Measurements from ENCODE around the gene MS4A6E.

MS4A6E gene

GRCh38 chr11:60347084-60347797, 20.2 kb downstream of the MS4A6E start:
- no peak for DNase-seq (ENCODE audit: low read depth)
- no peak for TF ChIP-seq CTCF (conservative IDR thresholded peaks at IDR 0.05; ENCODE audit: low read depth, low read length)
- no peak overlapping the region for H3K4me3 ChIP-seq (ENCODE audit: low read length)

DNA sequence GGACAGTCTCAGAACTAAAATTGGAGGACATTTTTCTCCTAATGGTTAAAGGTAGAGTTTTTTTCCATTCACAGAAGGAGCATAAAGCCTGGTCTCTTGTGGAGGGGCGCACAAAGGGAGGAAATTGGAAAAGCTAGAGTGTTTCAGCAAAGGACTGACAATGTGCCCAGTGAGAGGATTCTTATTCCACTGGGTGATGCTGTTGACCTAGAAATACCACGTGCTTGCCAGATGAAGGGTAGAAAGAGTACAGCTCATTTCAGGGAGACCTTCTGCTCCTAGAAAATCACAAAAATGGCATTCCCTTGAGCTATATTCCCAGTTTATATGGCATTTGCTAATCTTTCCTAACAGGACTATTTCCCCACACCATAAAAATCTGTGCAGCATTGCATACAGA, 21.1 kb downstream of the MS4A6E start:
- TF ChIP-seq CTCF (conservative IDR thresholded peaks at IDR 0.05; ENCODE audit: low read depth, low read length): no peak
- no peak overlapping the region for H3K4me3 ChIP-seq (ENCODE audit: low read length)
- no peak for DNase-seq (ENCODE audit: low read depth)

GRCh38 chr11:60349990-60350389, 22.9 kb downstream of the MS4A6E start:
- no peak overlapping the region for H3K4me3 ChIP-seq (ENCODE audit: low read length)
- TF ChIP-seq CTCF (conservative IDR thresholded peaks at IDR 0.05; ENCODE audit: low read depth, low read length): no peak
- DNase-seq (ENCODE audit: low read depth): no peak

DNA sequence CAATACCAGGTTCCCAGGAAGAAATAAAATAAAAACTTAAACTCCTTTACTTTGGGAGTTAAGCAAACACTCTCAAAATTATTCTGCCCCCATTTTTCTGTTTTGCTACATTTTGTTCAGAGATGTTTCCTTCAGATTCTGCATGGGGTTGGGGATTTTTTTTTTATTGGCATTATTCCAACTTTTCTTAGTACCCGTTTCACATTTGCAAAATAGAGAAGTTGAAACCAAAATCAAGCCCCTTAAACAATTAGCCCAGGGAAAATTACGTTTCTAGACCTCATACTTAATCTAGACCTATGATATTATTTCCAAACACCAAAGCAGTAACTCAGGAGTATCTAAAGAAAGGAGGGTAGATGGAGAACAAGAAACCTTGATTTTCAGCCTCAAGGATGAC, 30.7 kb downstream of the MS4A6E start:
- DNase-seq (ENCODE audit: low read depth): no peak
- H3K4me3 ChIP-seq (ENCODE audit: low read length): no peak overlapping the region
- no peak for TF ChIP-seq CTCF (conservative IDR thresholded peaks at IDR 0.05; ENCODE audit: low read depth, low read length)

GRCh38 chr11:60360621-60361020, 33.6 kb downstream of the MS4A6E start:
- no peak for TF ChIP-seq CTCF (conservative IDR thresholded peaks at IDR 0.05; ENCODE audit: low read depth, low read length)
- H3K4me3 ChIP-seq (ENCODE audit: low read length): no peak overlapping the region
- DNase-seq (ENCODE audit: low read depth): no peak

DNA sequence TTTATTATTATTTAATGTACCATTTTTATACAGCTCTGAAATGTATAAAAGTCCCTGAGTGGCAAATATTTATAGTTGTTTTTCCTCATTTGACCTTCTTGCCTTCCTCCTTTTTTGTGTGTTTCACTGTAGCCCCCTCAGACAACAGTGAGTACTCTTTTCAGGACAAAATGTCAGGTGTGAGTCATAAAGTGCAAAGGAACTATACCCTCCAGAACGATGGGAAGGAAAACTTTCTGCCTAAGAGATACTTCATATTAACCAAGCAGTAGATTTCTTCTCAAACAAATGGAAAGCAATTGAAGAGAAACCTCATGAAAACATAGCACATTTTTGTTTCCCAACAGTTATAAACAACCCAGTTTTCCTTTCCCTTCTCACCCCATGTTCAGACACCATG, 35.2 kb downstream of the MS4A6E start:
- H3K4me3 ChIP-seq (ENCODE audit: low read length): no peak overlapping the region
- no peak for DNase-seq (ENCODE audit: low read depth)
- TF ChIP-seq CTCF (conservative IDR thresholded peaks at IDR 0.05; ENCODE audit: low read depth, low read length): no peak
